IPS-15b (cell line): ENCODE data around the gene HEMK1.

Experiments
- H3K27me3 ChIP-seq: one replicate; pipeline ENCODE4 v1.6.1; 2013; ENCODE audit warnings: low read length; ENCODE audit not compliant: control insufficient read depth, insufficient read depth
- H3K36me3 ChIP-seq: one replicate; pipeline ENCODE4 v1.6.1; 2013; ENCODE audit warnings: low read length; ENCODE audit not compliant: control insufficient read depth, insufficient read depth
- H3K4me1 ChIP-seq: one replicate; pipeline ENCODE4 v1.6.1; 2013; ENCODE audit warnings: mild to moderate bottlenecking, low read length; ENCODE audit not compliant: control insufficient read depth, insufficient read depth
- H3K4me3 ChIP-seq: one replicate; pipeline ENCODE4 v1.5.1; 2013; ENCODE audit warnings: low read depth, low read length
- H3K9ac ChIP-seq: one replicate; pipeline ENCODE4 v1.6.1; 2013; ENCODE audit warnings: low read depth, mild to moderate bottlenecking, low read length
- H3K9me3 ChIP-seq: one replicate; pipeline ENCODE4 v1.6.1; 2013; ENCODE audit warnings: mild to moderate bottlenecking, low read length; ENCODE audit not compliant: control insufficient read depth, insufficient read depth

The HEMK1 gene

DNA sequence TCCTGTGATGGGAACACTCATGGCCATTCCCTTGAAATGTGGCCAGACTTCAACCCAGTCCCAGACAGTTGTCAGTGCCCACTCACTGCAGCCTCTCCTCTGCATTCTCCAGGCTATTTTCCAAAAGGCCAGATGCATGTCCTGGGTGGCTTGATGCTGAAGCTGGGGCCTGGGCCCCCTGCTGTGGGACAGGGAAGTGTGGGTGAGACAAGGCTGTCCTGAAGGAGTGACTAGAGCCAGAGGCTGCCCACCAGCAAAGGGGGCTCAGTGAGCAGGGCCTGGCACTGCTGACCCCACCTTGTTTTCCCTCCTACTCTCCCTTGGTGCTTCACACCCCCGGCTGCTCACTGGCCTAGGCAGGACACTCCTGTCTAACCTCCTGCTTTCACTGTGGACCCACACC lies 30.4 kb downstream of the HEMK1 start:
- H3K9me3 ChIP-seq = no peaks in the 10 kb centered on the region
- H3K9ac ChIP-seq = no peak overlapping the region
- no peak overlapping the region for H3K4me3 ChIP-seq
- no peaks in the 10 kb centered on the region for H3K4me1 ChIP-seq
- no peaks in the 10 kb centered on the region for H3K36me3 ChIP-seq
- H3K27me3 ChIP-seq = no peaks in the 10 kb centered on the region

DNA sequence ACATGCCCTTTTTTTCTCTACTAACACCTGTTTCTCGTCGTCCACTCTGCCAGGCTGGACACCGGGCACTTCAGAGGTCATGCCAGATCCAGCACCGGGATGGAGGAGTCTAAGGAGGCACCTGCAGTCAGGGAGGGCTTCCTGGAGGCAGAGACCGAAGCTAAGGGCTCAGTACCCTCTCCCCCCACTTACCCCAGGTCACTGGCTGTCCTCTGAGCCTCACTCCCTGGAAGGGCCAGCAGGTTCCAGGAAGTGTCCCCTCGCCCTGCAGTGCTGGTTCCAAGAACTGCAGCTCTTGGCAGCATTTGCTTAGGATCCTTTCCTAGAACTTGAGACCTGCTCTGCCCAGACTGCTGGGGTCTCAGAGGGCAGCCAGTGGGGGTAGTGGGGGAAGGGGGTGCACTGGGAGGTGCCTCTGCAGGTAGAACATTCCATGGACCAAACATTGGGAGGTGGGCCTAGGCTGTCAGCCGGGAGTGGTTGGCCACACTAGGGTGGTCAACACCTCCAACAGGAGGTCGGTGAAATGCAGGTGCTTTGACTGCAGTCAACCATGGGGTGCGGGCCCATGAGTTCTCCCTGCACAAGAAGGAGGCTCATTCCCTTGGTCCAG lies 30.9 kb downstream of the HEMK1 start:
- no peak overlapping the region for H3K9ac ChIP-seq
- no peaks in the 10 kb centered on the region for H3K9me3 ChIP-seq
- H3K4me3 ChIP-seq = no peak overlapping the region
- H3K36me3 ChIP-seq = no peaks in the 10 kb centered on the region
- H3K27me3 ChIP-seq = no peaks in the 10 kb centered on the region
- H3K4me1 ChIP-seq = no peaks in the 10 kb centered on the region

DNA sequence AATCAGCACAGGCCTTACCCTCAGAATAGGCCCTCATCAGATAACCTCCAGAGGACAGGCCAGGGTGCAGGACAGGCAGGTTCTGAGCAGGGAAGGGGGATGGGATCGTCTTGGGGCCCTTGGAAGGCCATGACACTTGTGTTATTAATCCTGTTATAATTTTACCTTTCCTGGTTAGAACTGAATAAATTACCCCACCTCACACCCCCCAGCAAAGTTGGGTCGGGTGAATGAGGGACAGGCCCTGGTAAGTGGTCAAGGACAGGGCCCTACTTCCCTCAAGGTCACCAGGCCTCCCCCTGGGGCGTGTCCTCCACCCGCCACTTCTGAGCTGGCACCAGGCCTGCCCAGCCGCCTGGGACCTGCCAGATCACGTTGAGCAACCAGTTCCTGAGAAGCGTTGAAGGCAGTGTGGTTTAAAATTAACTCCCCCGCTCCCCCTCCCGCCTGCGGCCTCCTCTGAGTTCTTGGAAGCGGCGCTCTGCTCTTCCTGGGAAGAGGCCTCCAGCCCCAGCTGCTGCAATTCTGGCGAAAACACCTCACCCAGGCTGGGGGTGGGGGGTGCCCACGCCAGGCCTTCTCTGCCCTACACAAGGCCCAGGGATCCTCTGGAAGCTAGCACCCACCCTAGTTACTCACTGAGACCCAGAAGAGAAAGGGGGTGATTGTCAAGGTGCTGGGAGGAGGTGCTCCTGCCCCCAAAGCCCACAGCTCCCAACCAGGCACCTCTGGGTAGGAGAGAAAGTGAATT lies 31.7 kb downstream of the HEMK1 start:
- Histone ChIP-seq H3K4me1 (no peaks in the 10 kb centered on the region), H3K9ac (no peak overlapping the region)

DNA sequence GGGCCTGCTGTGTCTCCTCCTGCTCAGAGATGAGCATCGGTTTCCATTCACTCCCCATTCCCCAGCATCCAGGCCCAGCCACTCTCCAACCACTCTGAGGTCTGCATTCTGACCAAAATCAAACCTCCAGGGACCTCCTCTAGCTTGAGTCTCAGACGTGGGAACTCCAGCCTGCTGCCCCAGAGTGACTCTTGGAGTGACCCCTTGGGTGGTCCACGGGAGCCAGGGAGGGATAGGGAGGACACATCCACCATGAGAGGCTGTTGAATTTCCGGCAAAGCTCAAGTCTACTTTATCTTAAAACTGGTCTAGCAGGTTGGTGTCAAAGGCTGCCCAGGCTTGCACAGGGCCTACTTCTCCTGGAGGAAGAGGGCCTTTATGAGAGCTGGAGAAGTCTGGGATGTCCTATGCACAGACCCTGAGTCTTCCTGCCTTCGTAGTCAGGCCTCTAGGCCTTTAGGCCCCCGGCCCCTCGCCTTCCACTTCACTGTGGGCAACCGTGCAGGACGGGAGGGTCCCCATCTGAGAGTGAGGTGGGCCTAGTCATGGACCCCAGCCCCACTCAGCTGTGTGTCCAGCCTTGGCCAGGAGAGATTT lies 33.4 kb downstream of the HEMK1 start:
- Histone ChIP-seq H3K4me1 (no peaks in the 10 kb centered on the region), H3K27me3 (no peaks in the 10 kb centered on the region), H3K9ac (no peak overlapping the region)

More for the DNA sequence above, 31.7 kb downstream of the HEMK1 start:
- H3K9me3 ChIP-seq = no peaks in the 10 kb centered on the region
- H3K27me3 ChIP-seq = no peaks in the 10 kb centered on the region
- H3K36me3 ChIP-seq = no peaks in the 10 kb centered on the region
- H3K4me3 ChIP-seq = no peak overlapping the region

DNA sequence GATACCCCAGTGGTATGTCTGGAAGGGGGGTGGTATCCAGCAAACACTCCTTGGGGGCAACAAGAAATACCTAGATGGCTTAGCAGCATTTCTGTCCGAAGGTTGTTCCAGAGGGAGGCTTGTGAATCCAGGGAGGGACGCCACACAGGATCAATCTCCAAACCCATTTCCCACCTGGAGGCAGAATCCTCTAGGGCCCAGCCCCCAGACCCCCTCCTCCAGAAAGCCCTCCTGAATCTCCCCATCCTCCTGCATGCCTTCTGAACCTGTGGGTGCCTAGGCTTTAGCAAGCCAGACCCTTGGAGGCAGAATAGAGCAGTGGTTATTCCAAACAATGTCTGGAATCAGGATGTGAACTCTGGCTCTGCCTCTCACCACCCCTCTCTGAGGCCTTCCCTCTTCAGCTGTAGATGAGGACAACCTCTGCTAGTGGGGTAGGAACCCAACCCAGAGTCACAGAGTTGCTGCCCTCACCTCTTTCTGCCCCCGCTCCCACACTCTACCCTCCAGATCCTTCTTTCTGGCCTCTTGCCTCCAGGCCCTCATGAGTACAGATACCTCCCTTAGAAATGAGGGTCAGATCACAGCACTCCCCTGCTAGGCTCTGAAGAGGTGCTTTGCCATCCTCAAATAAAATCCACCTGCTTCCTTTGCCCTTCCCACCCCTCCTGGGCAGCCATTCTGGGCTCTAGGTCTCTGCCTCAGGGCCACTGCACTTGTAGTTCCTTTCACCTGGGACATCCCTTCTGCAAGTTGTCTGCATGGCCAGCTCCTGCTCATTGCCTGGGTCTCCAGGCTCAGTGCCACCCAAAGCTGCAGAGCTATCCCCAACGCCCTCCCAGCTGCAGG lies 34.2 kb downstream of the HEMK1 start:
- no peaks in the 10 kb centered on the region for H3K36me3 ChIP-seq
- H3K4me3 ChIP-seq = no peak overlapping the region
- no peak overlapping the region for H3K9ac ChIP-seq
- H3K4me1 ChIP-seq = no peaks in the 10 kb centered on the region
- H3K27me3 ChIP-seq = no peaks in the 10 kb centered on the region
- no peaks in the 10 kb centered on the region for H3K9me3 ChIP-seq

More for the DNA sequence above, 33.4 kb downstream of the HEMK1 start:
- Histone ChIP-seq H3K36me3 (no peaks in the 10 kb centered on the region), H3K4me3 (no peak overlapping the region), H3K9me3 (no peaks in the 10 kb centered on the region)

GRCh38 chr3:50604110-50604621 lies 34.8 kb downstream of the HEMK1 start:
- H3K36me3 ChIP-seq = no peaks in the 10 kb centered on the region
- no peaks in the 10 kb centered on the region for H3K9me3 ChIP-seq
- H3K27me3 ChIP-seq = peaks cover 2% of the 10 kb centered on the region
- no peak overlapping the region for H3K9ac ChIP-seq
- H3K4me3 ChIP-seq = no peak overlapping the region
- no peaks in the 10 kb centered on the region for H3K4me1 ChIP-seq

GRCh38 chr3:50604628-50605588 lies 35.6 kb downstream of the HEMK1 start:
- H3K9me3 ChIP-seq = no peaks in the 10 kb centered on the region
- H3K36me3 ChIP-seq = no peaks in the 10 kb centered on the region
- H3K27me3 ChIP-seq = peaks cover 9% of the 10 kb centered on the region
- no peak overlapping the region for H3K4me3 ChIP-seq
- no peak overlapping the region for H3K9ac ChIP-seq
- H3K4me1 ChIP-seq = no peaks in the 10 kb centered on the region

DNA sequence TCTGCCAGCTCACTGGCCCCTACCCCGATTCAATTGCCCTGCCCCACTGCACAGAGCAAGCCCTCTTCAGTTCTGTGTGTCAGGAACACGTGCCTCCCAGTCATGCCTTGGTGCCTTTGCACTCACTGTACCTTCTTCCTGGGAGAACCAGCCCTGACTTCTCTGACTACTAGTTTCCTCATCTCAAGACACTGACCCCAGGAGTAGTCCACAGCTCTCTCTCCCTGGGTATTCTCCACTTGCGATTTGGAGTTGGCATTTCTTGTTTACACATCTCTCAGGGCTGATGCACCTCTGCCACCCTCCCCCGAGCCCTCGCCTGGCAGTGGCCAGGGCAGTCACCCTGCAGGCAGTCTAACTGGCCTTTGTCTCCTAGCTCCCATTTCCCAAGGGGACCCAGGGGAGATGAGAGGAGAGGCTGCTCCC lies 36.6 kb downstream of the HEMK1 start:
- H3K4me3 ChIP-seq = no peak overlapping the region
- no peaks in the 10 kb centered on the region for H3K36me3 ChIP-seq
- H3K27me3 ChIP-seq = peaks cover 19% of the 10 kb centered on the region
- H3K9ac ChIP-seq = no peak overlapping the region
- peaks cover 2% of the 10 kb centered on the region for H3K4me1 ChIP-seq
- no peaks in the 10 kb centered on the region for H3K9me3 ChIP-seq

DNA sequence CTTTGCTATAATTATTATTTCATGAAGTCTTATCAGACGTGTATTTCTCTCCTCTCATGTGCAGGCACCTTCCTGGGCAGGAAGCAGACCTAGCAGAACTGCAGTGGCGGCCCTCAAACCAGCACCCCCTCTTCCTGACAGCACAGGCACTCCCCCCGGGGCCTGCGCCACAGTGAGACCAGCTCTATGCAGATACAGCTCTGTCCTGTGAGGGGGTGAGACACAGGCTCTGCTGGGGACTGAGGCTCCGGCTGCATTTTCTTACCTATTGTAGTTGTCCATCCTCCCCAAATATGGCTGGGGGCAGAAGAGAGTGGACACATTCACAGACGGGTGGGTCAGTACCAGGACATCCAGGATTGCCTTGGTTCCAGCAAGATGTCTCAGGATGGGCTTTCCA lies 37.3 kb downstream of the HEMK1 start:
- H3K4me3 ChIP-seq = no peak overlapping the region
- peaks cover 3% of the 10 kb centered on the region for H3K4me1 ChIP-seq
- H3K9ac ChIP-seq = no peak overlapping the region
- no peaks in the 10 kb centered on the region for H3K36me3 ChIP-seq
- H3K9me3 ChIP-seq = no peaks in the 10 kb centered on the region
- peaks cover 23% of the 10 kb centered on the region for H3K27me3 ChIP-seq

GRCh38 chr3:50607271-50608091 lies 38.2 kb downstream of the HEMK1 start:
- H3K9me3 ChIP-seq = no peaks in the 10 kb centered on the region
- H3K4me3 ChIP-seq = no peak overlapping the region
- peaks cover 27% of the 10 kb centered on the region for H3K27me3 ChIP-seq
- peaks cover 3% of the 10 kb centered on the region for H3K4me1 ChIP-seq
- no peaks in the 10 kb centered on the region for H3K36me3 ChIP-seq
- no peak overlapping the region for H3K9ac ChIP-seq
